SK-N-SH (cell line): ENCODE data around the gene STS.

Experiments used
- CHD2 ChIP-seq: fragments of 150-350 bp; IDR thresholded peaks from 2 replicates; pipeline ENCODE4 v1.6.1; 2018; ENCODE audit warnings: low read length; ENCODE audit not compliant: partially characterized antibody
- EP300 ChIP-seq, 2 experiments: IDR thresholded peaks; 2 replicates each; pipeline versions ENCODE4 v1.4.0 to v1.6.1; 2012; ENCODE audit warnings: borderline replicate concordance in 1 of 2, low read depth in 1 of 2, low read length in 1 of 2
- EZH2phosphoT487 ChIP-seq: fragments of 200-600 bp; sonication (generic); IDR thresholded peaks from 2 replicates; pipeline ENCODE4 v1.6.1; 2017; ENCODE audit warnings: low read depth, mixed run types, mild to moderate bottlenecking, antibody characterized with exemption, moderate library complexity, borderline replicate concordance
- MAX ChIP-seq: IDR thresholded peaks from 2 replicates; pipeline ENCODE4 v1.4.0; 2012; ENCODE audit warnings: low read depth
- MXI1 ChIP-seq: IDR thresholded peaks from 2 replicates; pipeline ENCODE4 v1.6.1; 2012; ENCODE audit warnings: mild to moderate bottlenecking, low read depth, low read length, improper control_type of control experiment
- POLR2AphosphoS5 ChIP-seq: IDR thresholded peaks from 2 replicates; pipeline ENCODE4 v1.6.1; 2012; ENCODE audit warnings: low read depth, low read length
- REST ChIP-seq: IDR thresholded peaks from 2 replicates; pipeline ENCODE4 v1.6.1; 2012; ENCODE audit warnings: mild to moderate bottlenecking, low read depth, low read length, moderate library complexity
- RXRA ChIP-seq: IDR thresholded peaks from 2 replicates; pipeline ENCODE4 v1.4.0; 2012; ENCODE audit warnings: low read depth, mild to moderate bottlenecking, borderline replicate concordance
- SMC3 ChIP-seq: IDR thresholded peaks from 2 replicates; pipeline ENCODE4 v1.6.1; 2012; ENCODE audit warnings: low read depth, low read length, improper control_type of control experiment
- TCF12 ChIP-seq: IDR thresholded peaks from 2 replicates; pipeline ENCODE4 v1.4.0; 2012
- TEAD4 ChIP-seq: IDR thresholded peaks from 2 replicates; pipeline ENCODE4 v1.4.0; 2012; ENCODE audit warnings: mild to moderate bottlenecking, borderline replicate concordance; ENCODE audit not compliant: insufficient read depth
- TF ChIP-seq, protein P1 (sequence below): fragments of 200-600 bp; sonication (generic); IDR thresholded peaks from 2 replicates; pipeline ENCODE4 v1.6.1; 2017; ENCODE audit warnings: antibody characterized with exemption, mild to moderate bottlenecking, moderate library complexity

GRCh38 chrX:7110821-7111276 lies 36.7 kb upstream of the STS start:
- TF ChIP-seq REST (no peak), CHD2 (no peak), TEAD4 (no peak), MAX (no peak), SMC3 (no peak), POLR2AphosphoS5 (no peak), EP300 (IDR thresholded peaks at IDR 0.05; ENCODE audit: borderline replicate concordance in 1 of 2, low read depth in 1 of 2, low read length in 1 of 2) (no peak), RXRA (no peak), MXI1 (no peak), TCF12 (no peak), EZH2phosphoT487 (no peak)
- TF ChIP-seq, protein P1, sequence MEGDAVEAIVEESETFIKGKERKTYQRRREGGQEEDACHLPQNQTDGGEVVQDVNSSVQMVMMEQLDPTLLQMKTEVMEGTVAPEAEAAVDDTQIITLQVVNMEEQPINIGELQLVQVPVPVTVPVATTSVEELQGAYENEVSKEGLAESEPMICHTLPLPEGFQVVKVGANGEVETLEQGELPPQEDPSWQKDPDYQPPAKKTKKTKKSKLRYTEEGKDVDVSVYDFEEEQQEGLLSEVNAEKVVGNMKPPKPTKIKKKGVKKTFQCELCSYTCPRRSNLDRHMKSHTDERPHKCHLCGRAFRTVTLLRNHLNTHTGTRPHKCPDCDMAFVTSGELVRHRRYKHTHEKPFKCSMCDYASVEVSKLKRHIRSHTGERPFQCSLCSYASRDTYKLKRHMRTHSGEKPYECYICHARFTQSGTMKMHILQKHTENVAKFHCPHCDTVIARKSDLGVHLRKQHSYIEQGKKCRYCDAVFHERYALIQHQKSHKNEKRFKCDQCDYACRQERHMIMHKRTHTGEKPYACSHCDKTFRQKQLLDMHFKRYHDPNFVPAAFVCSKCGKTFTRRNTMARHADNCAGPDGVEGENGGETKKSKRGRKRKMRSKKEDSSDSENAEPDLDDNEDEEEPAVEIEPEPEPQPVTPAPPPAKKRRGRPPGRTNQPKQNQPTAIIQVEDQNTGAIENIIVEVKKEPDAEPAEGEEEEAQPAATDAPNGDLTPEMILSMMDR: no peak
